ENCODE data around the gene CCDC137.

GRCh38 chr17:81630274-81630673, 36.3 kb upstream of the CCDC137 start:
- TF ChIP-seq, protein P1, sequence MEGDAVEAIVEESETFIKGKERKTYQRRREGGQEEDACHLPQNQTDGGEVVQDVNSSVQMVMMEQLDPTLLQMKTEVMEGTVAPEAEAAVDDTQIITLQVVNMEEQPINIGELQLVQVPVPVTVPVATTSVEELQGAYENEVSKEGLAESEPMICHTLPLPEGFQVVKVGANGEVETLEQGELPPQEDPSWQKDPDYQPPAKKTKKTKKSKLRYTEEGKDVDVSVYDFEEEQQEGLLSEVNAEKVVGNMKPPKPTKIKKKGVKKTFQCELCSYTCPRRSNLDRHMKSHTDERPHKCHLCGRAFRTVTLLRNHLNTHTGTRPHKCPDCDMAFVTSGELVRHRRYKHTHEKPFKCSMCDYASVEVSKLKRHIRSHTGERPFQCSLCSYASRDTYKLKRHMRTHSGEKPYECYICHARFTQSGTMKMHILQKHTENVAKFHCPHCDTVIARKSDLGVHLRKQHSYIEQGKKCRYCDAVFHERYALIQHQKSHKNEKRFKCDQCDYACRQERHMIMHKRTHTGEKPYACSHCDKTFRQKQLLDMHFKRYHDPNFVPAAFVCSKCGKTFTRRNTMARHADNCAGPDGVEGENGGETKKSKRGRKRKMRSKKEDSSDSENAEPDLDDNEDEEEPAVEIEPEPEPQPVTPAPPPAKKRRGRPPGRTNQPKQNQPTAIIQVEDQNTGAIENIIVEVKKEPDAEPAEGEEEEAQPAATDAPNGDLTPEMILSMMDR (IDR thresholded peaks at IDR 0.05; ENCODE audit: low read length), result no peak
- TF ChIP-seq EZH2 (IDR thresholded peaks at IDR 0.05; ENCODE audit: borderline replicate concordance, low read length), result no peak
